Measurements from ENCODE around the gene RASL12. TPM values are rescaled to one million over a fixed set of nuclear protein-coding genes. Genes with fewer than 3 reads are reported as not detected.

RASL12 gene
- total RNA-seq, 6 experiments from 2014 or later: not detected

DNA sequence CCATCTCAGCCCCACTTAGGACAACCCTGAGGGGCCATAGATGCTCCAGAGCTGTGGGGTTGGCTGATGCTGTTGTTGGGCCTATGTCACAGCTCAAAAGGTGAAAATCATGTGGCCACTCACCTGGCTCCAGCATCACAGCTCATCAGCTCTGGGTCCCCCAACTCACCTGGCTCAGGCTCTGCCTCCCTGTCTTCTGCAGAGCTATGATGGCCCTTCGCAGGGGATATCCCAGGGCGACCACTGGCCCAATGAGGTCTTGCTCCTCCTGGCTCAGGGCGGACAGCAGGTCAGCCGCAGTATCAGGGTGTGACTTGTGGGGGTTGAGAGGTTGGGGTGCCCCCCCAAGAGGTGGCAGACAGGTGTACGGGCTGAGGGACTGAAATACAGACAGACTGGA lies 31.5 kb upstream of the RASL12 start:
- TF ChIP-seq, protein P1, sequence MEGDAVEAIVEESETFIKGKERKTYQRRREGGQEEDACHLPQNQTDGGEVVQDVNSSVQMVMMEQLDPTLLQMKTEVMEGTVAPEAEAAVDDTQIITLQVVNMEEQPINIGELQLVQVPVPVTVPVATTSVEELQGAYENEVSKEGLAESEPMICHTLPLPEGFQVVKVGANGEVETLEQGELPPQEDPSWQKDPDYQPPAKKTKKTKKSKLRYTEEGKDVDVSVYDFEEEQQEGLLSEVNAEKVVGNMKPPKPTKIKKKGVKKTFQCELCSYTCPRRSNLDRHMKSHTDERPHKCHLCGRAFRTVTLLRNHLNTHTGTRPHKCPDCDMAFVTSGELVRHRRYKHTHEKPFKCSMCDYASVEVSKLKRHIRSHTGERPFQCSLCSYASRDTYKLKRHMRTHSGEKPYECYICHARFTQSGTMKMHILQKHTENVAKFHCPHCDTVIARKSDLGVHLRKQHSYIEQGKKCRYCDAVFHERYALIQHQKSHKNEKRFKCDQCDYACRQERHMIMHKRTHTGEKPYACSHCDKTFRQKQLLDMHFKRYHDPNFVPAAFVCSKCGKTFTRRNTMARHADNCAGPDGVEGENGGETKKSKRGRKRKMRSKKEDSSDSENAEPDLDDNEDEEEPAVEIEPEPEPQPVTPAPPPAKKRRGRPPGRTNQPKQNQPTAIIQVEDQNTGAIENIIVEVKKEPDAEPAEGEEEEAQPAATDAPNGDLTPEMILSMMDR (IDR thresholded peaks at IDR 0.05): no peak
- no peaks in the 10 kb centered on the region for H3K9me3 Mint-ChIP-seq
- H3K27ac Mint-ChIP-seq: no peak overlapping the region
- H3K4me1 Mint-ChIP-seq (ENCODE audit: low read depth): no peaks in the 10 kb centered on the region
- H3K4me3 Mint-ChIP-seq: no peak overlapping the region
- no peak for DNase-seq
- no peaks in the 10 kb centered on the region; the same call in 1 of the 2 replicates for H3K27me3 Mint-ChIP-seq (ENCODE audit: insufficient read depth)
- peaks cover 19% of the 10 kb centered on the region for H3K36me3 Mint-ChIP-seq (ENCODE audit: low read depth)

DNA sequence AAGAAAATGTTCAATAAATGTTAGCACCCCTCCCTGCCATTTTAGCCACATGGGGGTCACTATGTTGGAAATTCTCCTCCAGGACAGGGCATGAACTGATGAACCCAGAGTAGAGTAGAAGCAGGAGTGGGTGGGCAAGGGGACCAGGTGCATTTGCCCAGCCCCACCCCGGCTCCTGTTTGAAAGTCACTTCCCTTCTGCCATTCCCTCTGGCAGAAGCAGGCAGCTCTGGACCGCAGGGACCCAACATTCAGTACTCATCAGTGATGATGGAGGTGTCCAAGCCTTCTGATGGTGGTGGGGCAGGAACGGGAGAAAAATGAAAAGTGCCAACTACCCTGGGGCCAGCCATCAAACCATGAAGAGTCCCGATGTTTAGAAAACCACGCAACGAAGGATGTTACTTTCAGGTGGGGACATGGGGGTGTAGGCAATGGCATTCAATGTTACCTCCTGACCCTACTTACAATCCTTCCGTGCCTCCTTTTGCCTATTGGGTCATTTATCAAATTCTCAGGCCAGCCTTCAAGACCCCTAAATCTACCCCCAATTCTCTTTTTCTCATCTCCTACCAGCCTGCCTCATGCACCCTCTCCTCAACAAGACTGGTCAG lies 30.0 kb upstream of the RASL12 start:
- no peaks in the 10 kb centered on the region; the same call in 1 of the 2 replicates for H3K27me3 Mint-ChIP-seq (ENCODE audit: insufficient read depth)
- H3K9me3 Mint-ChIP-seq: no peaks in the 10 kb centered on the region
- H3K4me3 Mint-ChIP-seq: no peak overlapping the region
- no peak for DNase-seq
- peaks cover 19% of the 10 kb centered on the region for H3K36me3 Mint-ChIP-seq (ENCODE audit: low read depth)
- TF ChIP-seq, protein P1 (IDR thresholded peaks at IDR 0.05): no peak
- H3K4me1 Mint-ChIP-seq (ENCODE audit: low read depth): no peaks in the 10 kb centered on the region
- no peak overlapping the region for H3K27ac Mint-ChIP-seq

DNA sequence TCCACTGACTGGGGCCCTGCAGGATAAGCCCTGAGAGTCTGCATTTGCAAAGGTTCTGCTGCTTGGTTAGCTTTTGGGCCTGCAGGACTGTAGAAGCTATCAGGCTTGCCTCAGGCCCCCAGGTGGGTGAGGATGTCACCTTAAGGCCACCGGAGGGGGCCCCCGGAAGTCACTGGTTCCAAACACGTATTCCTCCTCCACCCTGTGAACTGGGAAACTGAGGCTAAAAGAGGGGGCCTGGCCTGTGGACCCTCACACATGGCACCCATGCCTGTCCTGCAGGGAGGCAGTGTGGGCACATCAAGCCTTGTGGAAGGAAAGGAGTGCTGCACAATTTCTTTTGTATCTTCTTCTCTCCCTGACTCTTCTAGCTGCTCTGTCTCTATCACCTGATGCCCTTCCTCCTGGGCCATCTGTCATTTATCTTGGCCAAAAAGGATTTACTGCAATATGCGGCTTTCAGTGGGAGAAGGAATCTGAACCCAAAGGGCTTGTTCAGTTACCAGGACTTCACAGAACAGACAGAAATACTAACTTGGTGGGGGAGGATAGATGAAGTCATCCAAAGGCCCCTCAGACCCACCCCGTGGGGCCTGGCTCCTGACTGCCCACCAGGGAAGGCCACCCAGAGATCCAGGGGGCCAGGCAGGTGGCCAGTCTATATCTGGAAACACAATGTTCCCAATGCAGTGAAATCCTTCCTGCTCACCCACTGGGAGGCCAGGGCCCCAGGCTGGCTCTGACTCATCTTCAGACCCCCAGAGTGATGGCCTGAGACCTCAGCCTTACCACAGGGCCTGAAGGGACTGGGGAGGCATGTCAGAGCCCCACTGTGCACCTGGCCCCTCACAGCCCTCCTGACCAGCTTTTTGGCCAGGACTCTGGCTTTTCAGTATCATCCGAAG lies 28.9 kb upstream of the RASL12 start:
- no peak overlapping the region for H3K27ac Mint-ChIP-seq
- no peaks in the 10 kb centered on the region; the same call in 1 of the 2 replicates for H3K27me3 Mint-ChIP-seq (ENCODE audit: insufficient read depth)
- no peaks in the 10 kb centered on the region for H3K4me1 Mint-ChIP-seq (ENCODE audit: low read depth)
- H3K4me3 Mint-ChIP-seq: no peak overlapping the region
- DNase-seq: no peak
- H3K9me3 Mint-ChIP-seq: no peaks in the 10 kb centered on the region
- H3K36me3 Mint-ChIP-seq (ENCODE audit: low read depth): peaks cover 18% of the 10 kb centered on the region
- TF ChIP-seq, protein P1 (IDR thresholded peaks at IDR 0.05): no peak

DNA sequence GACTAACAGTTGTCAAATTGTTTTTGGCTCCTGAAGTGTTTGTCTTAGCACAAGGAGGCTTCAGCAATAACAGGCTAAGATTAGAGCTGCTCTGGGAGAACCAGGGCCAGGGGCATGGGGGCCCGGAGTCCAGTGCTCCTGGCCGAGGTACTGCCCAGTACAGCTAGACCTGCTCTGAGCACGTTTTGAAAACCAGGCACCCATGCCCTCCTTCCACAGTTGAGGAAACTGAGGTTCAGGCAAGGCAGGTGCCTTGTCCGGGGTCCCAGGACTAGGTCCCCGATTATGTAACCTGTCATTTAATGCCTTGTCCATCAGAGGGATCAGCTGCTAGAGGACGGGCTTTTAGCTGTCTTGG lies 27.9 kb upstream of the RASL12 start:
- no peak overlapping the region for H3K27ac Mint-ChIP-seq
- H3K36me3 Mint-ChIP-seq (ENCODE audit: low read depth): peaks cover 13% of the 10 kb centered on the region
- no peak for DNase-seq
- H3K4me3 Mint-ChIP-seq: no peak overlapping the region
- H3K4me1 Mint-ChIP-seq (ENCODE audit: low read depth): no peaks in the 10 kb centered on the region
- H3K27me3 Mint-ChIP-seq (ENCODE audit: insufficient read depth): no peaks in the 10 kb centered on the region; the same call in 1 of the 2 replicates
- TF ChIP-seq, protein P1 (IDR thresholded peaks at IDR 0.05): no peak
- no peaks in the 10 kb centered on the region for H3K9me3 Mint-ChIP-seq

DNA sequence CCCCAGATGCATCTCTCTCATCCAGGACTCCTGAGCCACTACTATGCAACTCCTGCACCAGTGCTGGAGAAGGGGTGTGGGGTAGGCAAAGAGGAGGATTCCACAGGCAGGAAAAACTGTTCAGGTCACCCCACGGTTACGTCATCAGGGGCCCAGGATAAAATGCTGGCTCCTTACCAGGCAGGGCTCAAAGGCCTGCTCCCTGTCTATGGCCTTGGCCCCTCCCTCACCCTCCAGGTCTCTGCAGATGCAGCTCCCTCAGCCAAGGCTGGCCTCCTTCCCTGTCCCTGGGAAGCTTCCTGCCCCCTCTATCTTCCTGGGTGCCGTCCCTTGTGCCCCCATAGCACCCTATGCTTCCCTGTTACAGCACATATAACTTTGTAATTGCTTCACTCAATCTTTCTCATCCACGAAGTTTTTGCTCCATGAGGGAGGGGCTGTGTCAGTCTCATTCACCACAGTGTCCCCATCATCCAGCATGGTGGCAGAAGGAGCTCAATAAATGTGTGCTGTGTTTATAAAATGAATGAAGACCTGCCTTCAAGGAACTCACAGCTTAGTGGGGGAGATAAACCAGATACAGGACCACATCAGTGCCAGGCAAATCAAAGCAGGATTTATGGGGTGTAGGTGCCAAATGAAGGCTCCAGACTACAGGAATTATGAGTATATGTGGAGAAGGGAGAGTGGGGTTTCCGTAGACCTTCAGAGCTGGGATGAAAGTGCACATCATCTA lies 27.4 kb upstream of the RASL12 start:
- Mint-ChIP-seq H3K4me3 (no peak overlapping the region), H3K9me3 (no peaks in the 10 kb centered on the region), H3K27me3 (ENCODE audit: insufficient read depth) (no peaks in the 10 kb centered on the region; the same call in 1 of the 2 replicates), H3K36me3 (ENCODE audit: low read depth) (peaks cover 13% of the 10 kb centered on the region), H3K4me1 (ENCODE audit: low read depth) (no peaks in the 10 kb centered on the region), H3K27ac (no peak overlapping the region)
- TF ChIP-seq, protein P1 (IDR thresholded peaks at IDR 0.05): no peak
- DNase-seq: no peak

Data from HFFc6 (cell line).